IgD-negative memory B cell (primary cell): ENCODE data around the gene SMARCA4. TPM values are rescaled to one million over a fixed set of nuclear protein-coding genes. Genes with fewer than 3 reads are reported as not detected.
"Not testable (repeated sequence)": the region's sequence is repeated elsewhere in the genome, so short reads cannot be mapped to it uniquely, and the experiment has no call there.

Source experiments
- H3K27ac Mint-ChIP-seq, 3 donors: one replicate each; pipeline ENCODE4 v1.8.0; 2020 to 2022; ENCODE audit warnings: mild to moderate bottlenecking in 3 of 3, mixed read lengths in 3 of 3, moderate library complexity in 1 of 3
- H3K27me3 Mint-ChIP-seq: one replicate; pipeline ENCODE4 v1.8.0; 2021; ENCODE audit warnings: mixed read lengths
- H3K36me3 Mint-ChIP-seq: one replicate; pipeline ENCODE4 v1.8.0; 2020; ENCODE audit warnings: mild to moderate bottlenecking, mixed read lengths
- H3K4me1 Mint-ChIP-seq, 3 donors: one replicate each; pipeline ENCODE4 v1.8.0; 2020 to 2022; ENCODE audit warnings: mixed read lengths in 3 of 3, mild to moderate bottlenecking in 1 of 3
- H3K4me3 Mint-ChIP-seq, 4 donors: one replicate each; pipeline ENCODE4 v1.8.0; 2020 to 2022; ENCODE audit warnings: mild to moderate bottlenecking in 4 of 4, mixed read lengths in 4 of 4, moderate library complexity in 3 of 4
- H3K9me3 Mint-ChIP-seq, 3 donors: one replicate each; pipeline ENCODE4 v1.8.0; 2020 to 2021; ENCODE audit warnings: mixed read lengths in 3 of 3, mild to moderate bottlenecking in 1 of 3
- polyA plus RNA-seq: library from polyadenylated mRNA; unstranded; fragments of 300-500 nt; fragmentation: Illumina TruSeq; gene quantifications from one replicate; pipeline ENCODE4 v1.2.3, GENCODE V29; 2021

The SMARCA4 gene
- polyA plus RNA-seq, 1 donor from 2014 or later = 18.5 TPM

GRCh38 chr19:10959277-10959968 lies 1.4 kb upstream of the SMARCA4 start:
- H3K9me3 Mint-ChIP-seq, H3K36me3 Mint-ChIP-seq, H3K27me3 Mint-ChIP-seq: not testable (repeated sequence)
- Mint-ChIP-seq H3K4me3 (peak overlapping the region; percentile 86 to 95 (median 92)), H3K27ac (peak overlapping the region in 2 of 3 donors; percentile 63 to 99), H3K4me1 (peaks cover 21 to 25% (median 25%) of the 10 kb centered on the region in 3 donors)

DNA sequence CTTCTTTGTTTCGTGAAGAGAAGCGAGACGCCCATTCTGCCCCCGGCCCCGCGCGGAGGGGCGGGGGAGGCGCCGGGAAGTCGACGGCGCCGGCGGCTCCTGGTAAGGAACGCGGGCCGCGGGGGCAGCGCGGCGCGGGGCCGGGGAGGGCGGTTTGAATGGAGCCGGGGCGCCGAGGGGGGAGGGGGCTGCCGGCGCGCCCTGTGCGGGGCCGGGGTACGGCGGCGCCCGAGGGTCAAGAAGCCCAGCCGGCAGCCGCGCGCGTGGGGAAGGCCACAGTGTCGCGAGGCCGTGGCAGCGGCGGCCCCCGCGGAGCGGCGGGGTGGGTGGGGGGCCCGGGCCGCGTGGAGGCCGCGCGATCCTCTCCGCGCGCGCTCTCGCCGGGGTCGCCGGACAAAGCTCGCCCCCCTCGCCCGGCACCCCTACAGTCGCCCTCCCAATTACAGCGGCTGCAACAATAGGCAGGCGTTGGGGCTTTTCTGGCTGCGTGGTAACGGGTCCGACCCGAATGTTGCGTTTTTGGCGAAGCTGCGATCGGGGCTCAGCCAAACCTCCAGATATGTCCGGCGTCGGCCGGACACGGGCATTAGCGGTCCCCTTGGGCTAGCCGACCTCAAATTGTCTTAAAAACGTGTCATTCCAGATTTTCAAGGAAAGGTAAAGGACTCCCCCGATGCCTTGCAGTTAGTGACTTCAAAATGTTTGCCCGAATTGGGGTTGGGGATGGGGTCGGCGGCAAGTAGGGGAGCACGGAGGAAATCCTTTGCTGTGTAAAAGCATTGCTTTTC lies 437 bp downstream of the SMARCA4 start:
- H3K9me3 Mint-ChIP-seq = no peaks in the 10 kb centered on the region
- H3K4me1 Mint-ChIP-seq = peaks cover 21 to 28% (median 26%) of the 10 kb centered on the region in 3 donors
- peak overlapping the region; percentile 73 to 99 (median 91) for H3K27ac Mint-ChIP-seq
- peak overlapping the region; percentile 88 to 97 (median 96) for H3K4me3 Mint-ChIP-seq
- H3K27me3 Mint-ChIP-seq = no peaks in the 10 kb centered on the region
- H3K36me3 Mint-ChIP-seq = peaks cover 2% of the 10 kb centered on the region

DNA sequence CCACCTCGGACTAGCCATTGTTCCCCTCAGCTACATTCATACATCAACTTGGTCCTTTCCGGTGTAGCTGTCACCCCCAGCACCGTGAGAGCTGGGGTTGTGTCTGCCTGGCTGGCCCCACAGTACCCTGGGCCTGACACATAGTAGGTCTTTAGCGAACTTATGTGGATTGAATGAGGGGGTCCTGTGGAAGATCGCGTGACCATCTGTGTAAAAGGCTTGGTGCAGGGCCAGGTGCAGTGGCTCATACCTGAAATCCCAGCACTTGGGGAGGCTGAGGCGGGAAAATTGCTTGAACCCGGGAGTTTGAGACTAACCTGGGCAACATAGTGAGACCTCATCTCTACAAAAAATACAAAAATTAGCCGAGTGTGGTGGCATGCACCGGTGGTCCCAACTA lies 2.0 kb downstream of the SMARCA4 start:
- Mint-ChIP-seq H3K9me3 (no peaks in the 10 kb centered on the region), H3K4me3 (peak overlapping the region in 3 of 4 donors; percentile 62 to 96 (median 78)), H3K36me3 (peaks cover 2% of the 10 kb centered on the region), H3K4me1 (peaks cover 24 to 30% (median 28%) of the 10 kb centered on the region in 3 donors), H3K27me3 (no peaks in the 10 kb centered on the region), H3K27ac (peak overlapping the region; percentile 63 to 99 (median 95))

DNA sequence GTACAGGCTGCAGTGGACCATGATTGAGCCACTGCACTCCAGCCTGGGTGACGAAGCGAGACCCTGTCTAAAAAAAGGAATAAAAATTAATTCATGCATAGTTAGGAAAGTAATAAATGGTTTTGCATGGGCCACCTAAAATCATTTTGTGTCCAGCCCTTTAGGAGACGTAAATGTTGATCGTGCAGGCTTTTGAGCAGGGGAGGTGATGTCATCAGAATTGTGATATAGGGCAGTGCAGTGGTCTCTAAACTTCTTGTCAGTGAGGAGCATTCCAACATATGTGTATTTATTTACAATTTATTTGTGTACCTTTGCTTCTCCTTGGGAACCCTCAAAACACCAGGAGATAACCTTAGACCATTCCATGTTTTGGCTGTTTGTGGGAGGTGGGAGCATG lies 3.0 kb downstream of the SMARCA4 start:
- Mint-ChIP-seq H3K27ac (peak overlapping the region; percentile 62 to 99 (median 63)), H3K36me3 (peaks cover 4% of the 10 kb centered on the region), H3K4me3 (peak overlapping the region; percentile 34 to 96 (median 76)), H3K27me3 (no peaks in the 10 kb centered on the region), H3K4me1 (peaks cover 31 to 37% (median 37%) of the 10 kb centered on the region in 3 donors), H3K9me3 (no peaks in the 10 kb centered on the region)

- H3K9me3 Mint-ChIP-seq = no peaks in the 10 kb centered on the region
- H3K4me3 Mint-ChIP-seq = peak overlapping the region in 1 of 4 donors; percentile 96
- H3K36me3 Mint-ChIP-seq = peaks cover 4% of the 10 kb centered on the region
- H3K27me3 Mint-ChIP-seq = no peaks in the 10 kb centered on the region
- H3K4me1 Mint-ChIP-seq = peaks cover 36 to 43% (median 39%) of the 10 kb centered on the region in 3 donors
- peak overlapping the region in 2 of 3 donors; percentile 62 to 99 for H3K27ac Mint-ChIP-seq
These were observed 4.1 kb downstream of the SMARCA4 start for GRCh38 chr19:10964903-10965302.

GRCh38 chr19:10965398-10965797 lies 4.6 kb downstream of the SMARCA4 start:
- Mint-ChIP-seq H3K4me3 (peak overlapping the region in 2 of 4 donors; percentile 24 to 96), H3K36me3 (peaks cover 4% of the 10 kb centered on the region), H3K27me3 (no peaks in the 10 kb centered on the region), H3K4me1 (peaks cover 36 to 46% (median 40%) of the 10 kb centered on the region in 3 donors), H3K27ac (no peak overlapping the region), H3K9me3 (no peaks in the 10 kb centered on the region)

- no peak overlapping the region for H3K27ac Mint-ChIP-seq
- H3K36me3 Mint-ChIP-seq = peaks cover 4% of the 10 kb centered on the region
- H3K4me1 Mint-ChIP-seq = peaks cover 38 to 45% (median 40%) of the 10 kb centered on the region in 3 donors
- H3K27me3 Mint-ChIP-seq = no peaks in the 10 kb centered on the region
- no peaks in the 10 kb centered on the region for H3K9me3 Mint-ChIP-seq
- peak overlapping the region in 1 of 4 donors; percentile 19 for H3K4me3 Mint-ChIP-seq
These were observed 6.0 kb downstream of the SMARCA4 start for GRCh38 chr19:10966809-10967208.

- Mint-ChIP-seq H3K4me3 (peak overlapping the region; percentile 25 to 86 (median 52)), H3K36me3 (peaks cover 4% of the 10 kb centered on the region), H3K27me3 (no peaks in the 10 kb centered on the region), H3K27ac (peak overlapping the region; percentile 82 to 98 (median 90)), H3K4me1 (peaks cover 27 to 33% (median 31%) of the 10 kb centered on the region in 3 donors), H3K9me3 (no peaks in the 10 kb centered on the region)
These were observed 7.8 kb downstream of the SMARCA4 start for GRCh38 chr19:10968527-10969135.

GRCh38 chr19:10971107-10971726 lies 10.4 kb downstream of the SMARCA4 start:
- H3K4me1 Mint-ChIP-seq = peaks cover 26 to 33% (median 28%) of the 10 kb centered on the region in 3 donors
- no peaks in the 10 kb centered on the region for H3K27me3 Mint-ChIP-seq
- H3K9me3 Mint-ChIP-seq = no peaks in the 10 kb centered on the region
- no peak overlapping the region for H3K4me3 Mint-ChIP-seq
- H3K36me3 Mint-ChIP-seq = peaks cover 1% of the 10 kb centered on the region
- no peak overlapping the region for H3K27ac Mint-ChIP-seq

- Mint-ChIP-seq H3K36me3 (no peaks in the 10 kb centered on the region), H3K27me3 (no peaks in the 10 kb centered on the region), H3K27ac (peak overlapping the region in 1 of 3 donors; percentile 71), H3K4me1 (peaks cover 15 to 27% (median 19%) of the 10 kb centered on the region in 3 donors), H3K9me3 (no peaks in the 10 kb centered on the region), H3K4me3 (no peak overlapping the region)
These were observed 14.7 kb downstream of the SMARCA4 start for GRCh38 chr19:10975374-10976130.

GRCh38 chr19:10976131-10976892 lies 15.5 kb downstream of the SMARCA4 start:
- Mint-ChIP-seq H3K27me3 (no peaks in the 10 kb centered on the region), H3K4me3 (no peak overlapping the region), H3K27ac (no peak overlapping the region), H3K36me3 (no peaks in the 10 kb centered on the region), H3K9me3 (no peaks in the 10 kb centered on the region), H3K4me1 (peaks cover 11 to 26% (median 17%) of the 10 kb centered on the region in 3 donors)

DNA sequence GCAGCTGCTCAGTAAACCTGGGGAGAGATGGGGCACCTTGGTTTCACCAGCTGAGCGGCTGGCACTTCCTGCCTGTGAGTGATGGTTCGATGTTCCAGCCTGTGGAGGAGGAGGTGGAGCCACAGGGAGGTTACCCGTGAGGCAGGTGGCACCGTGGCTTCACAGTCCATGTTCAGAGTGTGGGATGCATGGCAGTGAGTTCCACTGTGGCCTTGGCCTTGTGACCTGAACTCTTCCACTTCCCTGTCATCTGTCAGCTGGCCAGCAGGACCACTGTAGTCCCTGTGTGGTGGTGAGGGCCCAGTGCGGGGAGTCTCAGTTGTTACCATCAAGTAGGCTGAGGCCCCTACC lies 16.9 kb downstream of the SMARCA4 start:
- Mint-ChIP-seq H3K27me3 (no peaks in the 10 kb centered on the region), H3K27ac (no peak overlapping the region), H3K9me3 (no peaks in the 10 kb centered on the region), H3K36me3 (no peaks in the 10 kb centered on the region), H3K4me3 (no peak overlapping the region), H3K4me1 (peaks cover 11 to 23% (median 18%) of the 10 kb centered on the region in 3 donors)

GRCh38 chr19:10979951-10980381 lies 19.1 kb downstream of the SMARCA4 start:
- H3K27ac Mint-ChIP-seq = peak overlapping the region; percentile 49 to 81 (median 53)

More at GRCh38 chr19:10979951-10980381, 19.1 kb downstream of the SMARCA4 start:
- Mint-ChIP-seq H3K9me3 (no peaks in the 10 kb centered on the region), H3K36me3 (peaks cover 2% of the 10 kb centered on the region), H3K27me3 (no peaks in the 10 kb centered on the region), H3K4me3 (peak overlapping the region in 3 of 4 donors; percentile 34 to 91 (median 62)), H3K4me1 (peaks cover 7 to 17% (median 14%) of the 10 kb centered on the region in 3 donors)
